Measurements from ENCODE around the gene C13orf46. TPM values are rescaled to one million over a fixed set of nuclear protein-coding genes. Genes with fewer than 3 reads are reported as not detected.
"Not testable (repeated sequence)": the region's sequence is repeated elsewhere in the genome, so short reads cannot be mapped to it uniquely, and the experiment has no call there.

Gene C13orf46
- total RNA-seq, 3 donors from 2014 or later: 0.16 to 0.73 (median 0.66) TPM

- intact Hi-C loops (cut with DNase I; ENCODE audit: low total_unique reads): no loop called here
- no peak overlapping the region for H3K27ac ChIP-seq
- H3K4me1 ChIP-seq: no peaks in the 10 kb centered on the region
- DNase-seq (ENCODE audit: low spot score in 2 of 2): peak; percentile 7 to 34
- H3K9me3 ChIP-seq: no peaks in the 10 kb centered on the region
- no peaks in the 10 kb centered on the region for H3K36me3 ChIP-seq
- TF ChIP-seq POLR2A (IDR thresholded peaks at IDR 0.05): no peak
- TF ChIP-seq CTCF (IDR thresholded peaks at IDR 0.05): no peak
- TF ChIP-seq POLR2AphosphoS5 (IDR thresholded peaks at IDR 0.05): no peak
- H3K27me3 ChIP-seq: peaks cover 0 to 15% of the 10 kb centered on the region in 2 donors
- H3K4me3 ChIP-seq: no peak overlapping the region
Observed at GRCh38 chr13:113915012-113915763, 58.7 kb downstream of the C13orf46 start.

GRCh38 chr13:113914333-113915011 lies 59.4 kb downstream of the C13orf46 start:
- Histone ChIP-seq H3K36me3 (no peaks in the 10 kb centered on the region), H3K9me3 (no peaks in the 10 kb centered on the region), H3K27me3 (peaks cover 0 to 15% of the 10 kb centered on the region in 2 donors), H3K27ac (no peak overlapping the region), H3K4me3 (no peak overlapping the region), H3K4me1 (no peaks in the 10 kb centered on the region)
- TF ChIP-seq POLR2AphosphoS5 (IDR thresholded peaks at IDR 0.05) (no peak), POLR2A (IDR thresholded peaks at IDR 0.05) (no peak), CTCF (IDR thresholded peaks at IDR 0.05) (no peak)
- intact Hi-C loops (cut with DNase I; ENCODE audit: low total_unique reads): loop anchor here (5.0 kb wide), 1 partner anchor 103 kb away; no protein-coding TSS in a partner anchor
- DNase-seq (ENCODE audit: low spot score in 2 of 2): peak; percentile 11 to 27

GRCh38 chr13:113913838-113914237 lies 60.0 kb downstream of the C13orf46 start:
- peaks cover 0 to 15% of the 10 kb centered on the region in 2 donors for H3K27me3 ChIP-seq
- H3K4me1 ChIP-seq, H3K36me3 ChIP-seq, H3K27ac ChIP-seq, H3K9me3 ChIP-seq, H3K4me3 ChIP-seq: not testable (repeated sequence)
- peak; percentile 6 to 9 for DNase-seq (ENCODE audit: low spot score in 2 of 2)
- intact Hi-C loops (cut with DNase I; ENCODE audit: low total_unique reads): loop anchor here (5.0 kb wide), 1 partner anchor 103 kb away; no protein-coding TSS in a partner anchor

GRCh38 chr13:113913408-113913807 lies 60.5 kb downstream of the C13orf46 start:
- not testable (repeated sequence) for H3K4me1 ChIP-seq; H3K27ac ChIP-seq; H3K9me3 ChIP-seq; H3K4me3 ChIP-seq; DNase-seq (ENCODE audit: low spot score in 2 of 2); H3K36me3 ChIP-seq
- intact Hi-C loops (cut with DNase I; ENCODE audit: low total_unique reads): loop anchor here (5.0 kb wide), 1 partner anchor 104 kb away; no protein-coding TSS in a partner anchor
- peaks cover 0 to 15% of the 10 kb centered on the region in 2 donors for H3K27me3 ChIP-seq

GRCh38 chr13:113912596-113912995 lies 61.3 kb downstream of the C13orf46 start:
- Histone ChIP-seq H3K36me3 (no peaks in the 10 kb centered on the region), H3K4me1 (no peaks in the 10 kb centered on the region), H3K27ac (no peak overlapping the region), H3K27me3 (peaks cover 0 to 15% of the 10 kb centered on the region in 2 donors), H3K4me3 (no peak overlapping the region), H3K9me3 (no peaks in the 10 kb centered on the region)
- no peak for DNase-seq (ENCODE audit: low spot score in 2 of 2)
- TF ChIP-seq POLR2A (IDR thresholded peaks at IDR 0.05): no peak
- no peak for TF ChIP-seq POLR2AphosphoS5 (IDR thresholded peaks at IDR 0.05)
- no peak for TF ChIP-seq CTCF (IDR thresholded peaks at IDR 0.05)
- intact Hi-C loops (cut with DNase I; ENCODE audit: low total_unique reads): loop anchor here (5.0 kb wide), 1 partner anchor 105 kb away; no protein-coding TSS in a partner anchor
